ENCODE results near the gene PTPRG. TPM values are rescaled to one million over a fixed set of nuclear protein-coding genes. Genes with fewer than 3 reads are reported as not detected.

The PTPRG gene
- total and polyA plus RNA-seq, 10 of the 15 experiments (the other 5 are each of a cell fraction or from before 2014, with no cell fraction given), result 0.29 to 20.7 (median 1.4) TPM

DNA sequence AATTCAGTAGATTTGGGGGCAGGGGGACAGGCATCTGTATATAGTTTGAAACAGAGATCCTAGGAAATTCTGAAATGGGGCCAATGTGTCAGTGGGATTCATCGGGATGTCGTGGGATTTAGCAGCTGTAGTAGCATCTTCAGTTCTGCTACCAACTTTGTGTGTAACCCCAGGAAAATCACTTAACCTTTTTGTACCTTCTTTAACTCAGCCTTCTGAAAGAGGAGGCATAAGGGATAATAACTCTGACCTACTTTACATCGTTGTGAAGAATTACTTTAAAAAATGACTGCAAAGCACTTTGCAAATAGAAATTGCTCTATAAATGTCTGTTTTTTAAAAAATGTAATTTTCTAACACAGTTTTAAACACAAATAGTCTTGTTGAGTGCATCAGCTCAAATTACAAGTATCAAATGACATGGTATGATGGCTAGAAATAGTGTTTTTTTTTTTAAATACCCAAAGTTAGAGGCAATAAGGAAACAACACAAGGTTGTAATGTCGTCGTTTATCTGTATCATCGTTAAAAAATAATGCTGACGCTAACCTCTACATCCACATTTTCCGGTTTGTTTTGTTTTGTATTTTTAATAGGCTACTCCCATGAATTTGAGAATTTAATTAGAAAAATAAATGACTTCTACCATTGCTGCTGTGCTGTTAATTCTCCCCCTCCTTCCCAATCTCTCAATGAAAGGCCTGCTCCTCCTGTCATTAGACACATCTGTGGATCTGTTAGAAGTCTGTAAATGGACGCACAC lies 338.5 kb downstream of the PTPRG start (continued):
- TF ChIP-seq SUPT20H (IDR thresholded peaks at IDR 0.05; ENCODE audit: borderline replicate concordance, control insufficient read depth, low read depth, low read length) (no peak), HDGF (IDR thresholded peaks at IDR 0.05) (no peak)

DNA sequence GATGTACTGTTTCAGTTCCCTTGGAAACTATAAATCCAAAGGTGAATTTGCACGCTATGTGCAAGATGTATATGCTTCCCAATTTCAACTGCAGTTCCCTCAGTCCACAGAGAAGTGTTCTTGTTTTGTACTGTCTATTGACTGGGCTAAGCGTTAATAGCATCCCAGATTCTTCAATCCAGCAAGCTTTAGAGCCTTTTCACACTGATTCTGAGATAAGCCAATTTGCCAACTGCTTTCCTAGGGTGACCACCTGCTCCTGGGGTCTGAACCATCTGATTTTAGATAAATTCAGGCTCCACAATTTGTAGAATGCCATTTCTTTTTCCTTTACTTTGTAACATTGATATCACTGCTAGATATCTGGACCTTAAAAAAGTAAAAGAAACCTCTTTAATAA lies 340.1 kb downstream of the PTPRG start:
- Histone ChIP-seq H3K36me3 (ENCODE audit: control insufficient read depth in 2 of 2, insufficient read depth in 2 of 2, low read length in 1 of 2) (no peaks in the 10 kb centered on the region), H3K79me2 (ENCODE audit: control insufficient read depth, insufficient read depth, low read length) (no peaks in the 10 kb centered on the region), H4K20me1 (ENCODE audit: control insufficient read depth, insufficient read depth) (no peaks in the 10 kb centered on the region), H3K4me1 (ENCODE audit: control insufficient read depth, insufficient read depth, low read length) (no peaks in the 10 kb centered on the region), H2AFZ (ENCODE audit: control insufficient read depth, low read depth, low read length) (no peak overlapping the region), H3K27ac (ENCODE audit: control insufficient read depth, insufficient read depth) (no peak overlapping the region), H3K9ac (ENCODE audit: control insufficient read depth, insufficient read depth, low read length) (no peak overlapping the region), H3K4me3 (no peak overlapping the region), H3K9me3 (replicated peaks; ENCODE audit: control insufficient read depth, insufficient read depth, low read length) (no peaks in the 10 kb centered on the region), H3K27me3 (replicated peaks in 1 of 2; ENCODE audit: control insufficient read depth in 2 of 2, insufficient read depth in 2 of 2, low read length in 1 of 2) (no peaks in the 10 kb centered on the region; a peak in 1 of 4 replicates), H3K4me2 (ENCODE audit: control insufficient read depth, insufficient read depth) (no peak overlapping the region)
- no peak for DNase-seq (ENCODE audit: low read depth, low spot score)
- no peak for FAIRE-seq
- ChIA-PET SMC1A (ENCODE audit: uncharacterized antibody, unreplicated experiment) (interaction anchor here (1.3 to 2.4 kb wide), 2 partner anchors 21 to 32 kb away, joined by 3 to 5 read pairs; no protein-coding TSS in a partner anchor), CTCF (interaction anchor here (0.6 to 1.2 kb wide), 3 partner anchors 24 to 287 kb away, joined by 3 read pairs; no protein-coding TSS in a partner anchor), RAD21 (ENCODE audit: unreplicated experiment) (interaction anchor here (1.5 kb wide), 1 partner anchor 45 kb away, joined by 4 read pairs; no protein-coding TSS in a partner anchor), POLR2A (no interaction called here)
- no peak for ATAC-seq
- intact Hi-C loops (cut with micrococcal nuclease; ENCODE audit: unreplicated experiment), result no loop called here
- no peak for TF ChIP-seq CBX5 (IDR thresholded peaks at IDR 0.05; ENCODE audit: low read depth)
- TF ChIP-seq, protein P1, sequence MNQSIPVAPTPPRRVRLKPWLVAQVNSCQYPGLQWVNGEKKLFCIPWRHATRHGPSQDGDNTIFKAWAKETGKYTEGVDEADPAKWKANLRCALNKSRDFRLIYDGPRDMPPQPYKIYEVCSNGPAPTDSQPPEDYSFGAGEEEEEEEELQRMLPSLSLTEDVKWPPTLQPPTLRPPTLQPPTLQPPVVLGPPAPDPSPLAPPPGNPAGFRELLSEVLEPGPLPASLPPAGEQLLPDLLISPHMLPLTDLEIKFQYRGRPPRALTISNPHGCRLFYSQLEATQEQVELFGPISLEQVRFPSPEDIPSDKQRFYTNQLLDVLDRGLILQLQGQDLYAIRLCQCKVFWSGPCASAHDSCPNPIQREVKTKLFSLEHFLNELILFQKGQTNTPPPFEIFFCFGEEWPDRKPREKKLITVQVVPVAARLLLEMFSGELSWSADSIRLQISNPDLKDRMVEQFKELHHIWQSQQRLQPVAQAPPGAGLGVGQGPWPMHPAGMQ (IDR thresholded peaks at IDR 0.05; ENCODE audit: borderline replicate concordance), result no peak
- no peak for TF ChIP-seq NBN (IDR thresholded peaks at IDR 0.05)
- no peak for TF ChIP-seq ZNF207 (IDR thresholded peaks at IDR 0.05; ENCODE audit: borderline replicate concordance)
- no peak for TF ChIP-seq BCL3 (IDR thresholded peaks at IDR 0.05; ENCODE audit: borderline replicate concordance, insufficient read depth, low read depth, low read length, poor library complexity, severe bottlenecking)
- no peak for TF ChIP-seq SKIL (IDR thresholded peaks at IDR 0.05; ENCODE audit: low read depth, poor library complexity, severe bottlenecking)
- no peak for TF ChIP-seq IRF3 (IDR thresholded peaks at IDR 0.05)
- TF ChIP-seq SIX5 (IDR thresholded peaks at IDR 0.05; ENCODE audit: low read depth, low read length, severe bottlenecking), result no peak
- BruUV-seq (replicated peaks), result no TSS peak
- 0% methylated on average over 2 of the region's 2 CpGs for WGBS (ENCODE audit: insufficient coverage, insufficient replicate concordance, low lambda C conversion rate, missing lambda C conversion rate)
- in situ Hi-C loops (cut with MboI), result no loop called here
